Epithelial cell of esophagus (primary cell): ENCODE measurements around the gene GUCY1A2.

Experiments used
- DNase-seq: peaks from one replicate; pipeline ENCODE4 v3.0.0; 2010; ENCODE audit warnings: low read depth
- H3K4me3 ChIP-seq: 2 replicates; pipeline ENCODE4 v1.5.1; 2011; ENCODE audit warnings: mild to moderate bottlenecking, low read length, control low read depth
- TF ChIP-seq, protein P1 (sequence below): IDR thresholded peaks from 2 replicates; pipeline ENCODE4 v1.5.1; 2011; ENCODE audit warnings: low read depth, mild to moderate bottlenecking, low read length, control low read depth, inconsistent platforms; ENCODE audit not compliant: insufficient read depth; ENCODE audit errors: missing control alignments

The GUCY1A2 gene

DNA sequence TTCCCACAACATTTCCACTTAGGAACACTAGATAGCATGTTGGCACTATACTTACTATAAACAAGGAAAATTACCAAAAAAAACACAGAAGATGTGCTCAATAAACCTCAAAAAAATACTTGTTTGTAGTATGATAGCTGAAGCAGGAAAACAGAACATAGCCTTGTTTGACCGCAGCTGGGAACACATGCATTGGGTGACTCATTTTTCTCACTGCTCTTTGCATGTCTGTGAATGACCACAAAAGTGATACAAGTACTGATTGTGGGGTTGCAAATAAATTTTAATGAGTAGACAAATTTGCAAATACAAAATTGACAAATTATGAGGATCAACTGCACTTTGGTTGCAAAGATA is 22.8 kb upstream of the GUCY1A2 start:
- DNase-seq = peak; percentile 38
- no peak overlapping the region for H3K4me3 ChIP-seq
- TF ChIP-seq, protein P1, sequence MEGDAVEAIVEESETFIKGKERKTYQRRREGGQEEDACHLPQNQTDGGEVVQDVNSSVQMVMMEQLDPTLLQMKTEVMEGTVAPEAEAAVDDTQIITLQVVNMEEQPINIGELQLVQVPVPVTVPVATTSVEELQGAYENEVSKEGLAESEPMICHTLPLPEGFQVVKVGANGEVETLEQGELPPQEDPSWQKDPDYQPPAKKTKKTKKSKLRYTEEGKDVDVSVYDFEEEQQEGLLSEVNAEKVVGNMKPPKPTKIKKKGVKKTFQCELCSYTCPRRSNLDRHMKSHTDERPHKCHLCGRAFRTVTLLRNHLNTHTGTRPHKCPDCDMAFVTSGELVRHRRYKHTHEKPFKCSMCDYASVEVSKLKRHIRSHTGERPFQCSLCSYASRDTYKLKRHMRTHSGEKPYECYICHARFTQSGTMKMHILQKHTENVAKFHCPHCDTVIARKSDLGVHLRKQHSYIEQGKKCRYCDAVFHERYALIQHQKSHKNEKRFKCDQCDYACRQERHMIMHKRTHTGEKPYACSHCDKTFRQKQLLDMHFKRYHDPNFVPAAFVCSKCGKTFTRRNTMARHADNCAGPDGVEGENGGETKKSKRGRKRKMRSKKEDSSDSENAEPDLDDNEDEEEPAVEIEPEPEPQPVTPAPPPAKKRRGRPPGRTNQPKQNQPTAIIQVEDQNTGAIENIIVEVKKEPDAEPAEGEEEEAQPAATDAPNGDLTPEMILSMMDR = no peak

DNA sequence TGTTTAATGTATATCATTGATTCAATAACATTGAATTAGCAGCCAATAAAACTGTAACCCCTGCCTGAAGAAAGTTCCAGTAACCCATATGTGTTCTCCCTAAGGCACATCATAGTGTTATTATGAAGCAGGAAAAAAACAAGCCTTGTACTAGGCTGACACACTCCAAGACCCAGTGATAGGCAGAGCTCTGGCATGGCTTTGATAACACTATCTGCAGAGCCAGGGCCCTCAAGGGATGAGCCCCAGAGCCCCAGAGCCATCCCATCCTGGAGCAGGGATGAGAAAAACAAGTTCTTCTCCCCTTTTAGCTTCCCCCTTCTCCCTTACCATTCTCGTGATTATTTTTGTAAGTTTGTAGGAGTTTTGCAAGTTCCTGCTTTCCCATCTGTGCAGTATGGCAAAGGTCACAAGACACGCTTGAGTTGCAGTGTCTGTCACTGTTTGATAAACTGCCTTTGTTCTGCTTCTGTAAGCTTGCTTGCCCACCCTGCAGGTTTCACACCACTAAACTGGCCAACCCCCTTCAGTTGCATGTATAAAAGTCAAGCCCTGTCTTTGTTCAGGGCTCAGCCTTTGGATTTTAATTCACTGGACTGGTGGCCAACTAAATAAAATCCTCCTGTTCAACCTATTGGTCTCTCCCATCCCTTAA is 22.3 kb upstream of the GUCY1A2 start:
- DNase-seq = no peak
- no peak overlapping the region for H3K4me3 ChIP-seq
- TF ChIP-seq, protein P1 = no peak

DNA sequence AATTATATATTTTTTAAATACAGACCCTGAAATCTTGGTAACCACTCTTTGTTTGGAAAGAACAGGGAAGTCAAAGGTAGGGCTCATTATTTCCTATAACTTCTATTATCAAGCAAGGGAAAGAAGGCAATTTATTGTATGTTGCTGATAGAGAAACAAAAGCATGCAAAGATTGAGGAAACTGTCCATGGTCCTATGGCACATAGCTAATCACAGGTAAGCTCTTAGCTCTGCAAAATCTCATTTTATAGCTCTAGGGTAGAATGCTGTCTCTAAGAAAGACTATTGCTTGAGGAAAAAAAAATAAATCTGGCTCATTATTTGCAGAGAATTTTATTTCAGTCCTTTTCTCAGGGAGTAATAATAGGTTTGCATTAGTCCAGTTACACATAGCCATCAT is 7.4 kb upstream of the GUCY1A2 start:
- H3K4me3 ChIP-seq = no peak overlapping the region
- no peak for DNase-seq
- TF ChIP-seq, protein P1 = no peak

DNA sequence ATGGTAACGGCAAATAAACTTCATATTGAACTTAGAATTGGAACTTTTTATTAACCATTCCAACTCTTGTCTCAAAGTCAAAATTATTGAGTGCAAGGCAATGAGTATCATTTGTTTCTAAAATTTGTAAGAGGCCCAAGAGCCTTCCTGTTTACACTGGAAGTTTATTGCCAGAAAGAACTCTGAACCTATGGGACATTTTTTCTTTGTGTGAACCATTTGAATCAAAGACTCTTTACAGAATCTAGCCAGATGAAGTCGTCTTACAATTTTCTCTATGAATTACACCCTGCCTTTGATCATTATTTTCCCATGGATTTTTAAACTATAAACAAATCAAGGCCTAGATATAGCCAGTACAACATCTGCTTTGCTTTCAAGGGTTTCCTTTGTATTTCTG is 2.3 kb upstream of the GUCY1A2 start:
- TF ChIP-seq, protein P1 = no peak
- H3K4me3 ChIP-seq = no peak overlapping the region
- no peak for DNase-seq

DNA sequence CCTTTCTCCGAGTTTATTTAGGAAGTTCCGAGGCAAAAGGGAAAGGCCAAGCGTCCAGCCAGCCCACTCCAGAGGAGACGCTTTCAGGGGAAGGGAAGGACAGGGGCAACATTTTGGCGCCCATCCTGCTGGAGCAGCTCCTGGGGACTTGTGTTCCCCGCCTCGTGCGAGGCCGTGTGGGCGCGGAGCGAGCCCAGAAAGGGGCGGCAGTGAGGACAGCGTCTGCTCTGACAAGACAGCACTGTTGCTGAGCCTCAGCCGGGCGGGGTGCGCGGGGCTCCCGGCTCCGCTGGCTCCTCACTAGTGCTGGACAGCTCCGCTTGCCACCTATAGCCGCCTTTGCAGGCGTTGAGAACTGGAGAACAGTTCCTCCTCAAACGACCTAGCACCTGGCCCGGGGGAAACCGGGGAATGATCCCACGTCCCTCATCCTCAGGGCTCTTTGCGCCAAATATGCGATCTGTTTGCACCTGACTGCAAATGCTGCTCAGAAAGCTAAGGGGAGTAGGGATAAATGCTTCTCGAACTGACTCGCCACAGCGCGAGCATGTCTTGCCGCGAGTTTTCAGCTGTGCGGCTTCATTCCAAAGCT is 722 bp upstream of the GUCY1A2 start:
- DNase-seq = peak; percentile 82
- TF ChIP-seq, protein P1 = no peak
- no peak overlapping the region for H3K4me3 ChIP-seq

DNA sequence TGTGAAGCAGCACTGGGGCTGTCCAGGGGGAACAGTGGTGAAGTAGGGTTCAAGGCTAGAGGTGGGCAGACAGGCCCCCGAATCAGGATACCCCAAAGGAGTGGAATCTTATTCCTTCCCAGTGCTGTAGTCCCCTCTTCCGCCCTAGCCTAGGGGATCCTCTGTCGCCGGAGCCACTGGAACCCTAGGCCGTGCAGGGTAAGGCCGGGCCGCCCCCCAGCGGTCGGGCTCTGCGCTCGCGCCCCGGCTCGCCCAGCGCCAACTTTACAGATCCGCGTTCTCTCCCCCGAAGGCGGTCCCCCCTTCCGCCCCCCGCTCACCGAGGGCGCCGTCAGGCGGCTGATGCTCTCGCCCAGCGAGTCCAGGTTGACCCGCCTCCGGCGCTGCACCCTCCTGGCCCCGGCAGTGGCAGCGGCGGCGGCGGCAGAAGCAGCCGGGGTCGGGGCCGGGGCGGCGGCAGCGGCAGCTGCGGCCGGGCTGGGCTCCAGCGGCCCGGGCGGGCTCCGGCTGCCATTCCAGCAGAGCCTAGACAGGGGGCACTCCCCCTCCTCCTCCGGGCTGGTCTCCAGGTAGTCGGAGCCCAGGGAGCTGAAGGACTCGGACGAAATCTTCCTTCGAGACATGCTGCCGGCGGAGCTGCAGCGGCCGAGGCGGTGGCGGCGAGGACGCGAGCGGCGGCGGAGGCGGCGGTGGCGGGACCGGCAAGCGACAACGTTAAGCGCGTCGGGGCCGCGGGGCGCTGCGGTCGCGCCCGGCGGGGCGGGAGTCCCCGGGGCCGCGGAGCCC is 650 bp downstream of the GUCY1A2 start:
- DNase-seq = peak; percentile 22
- TF ChIP-seq, protein P1 = peak; percentile 12
- H3K4me3 ChIP-seq = peak overlapping the region; percentile 11
